MCF 10A (cell line): Measurements from ENCODE around the gene LMF1. TPM values are rescaled to one million over a fixed set of nuclear protein-coding genes. Genes with fewer than 3 reads are reported as not detected.
"Not testable (repeated sequence)": the region's sequence is repeated elsewhere in the genome, so short reads cannot be mapped to it uniquely, and the experiment has no call there.

Experiments used
- BruUV-seq: library from RNA; stranded (reverse); fragments of 400-500 nt; replicated peaks from 2 replicates; lab custom pipeline; 2021; lab: Mats Ljungman, UMichigan
- CTCF ChIA-PET: fragments of 300-600 bp; sonication (Branson Sonifier 250); formaldehyde crosslinking; extraction: SDS; loops from one replicate; lab custom pipeline; 2021; ENCODE audit warnings: antibody characterized with exemption, inconsistent platforms; lab: Yijun Ruan, JAX
- POLR2A ChIA-PET: fragments of 300-600, 350-650 bp; sonication (Branson Sonifier 250); formaldehyde crosslinking; extraction: SDS; loops from one replicate; lab custom pipeline; 2020; ENCODE audit warnings: antibody characterized with exemption, inconsistent platforms; lab: Yijun Ruan, JAX
- DNase-seq: peaks from one replicate; pipeline ENCODE4 v3.0.0-alpha.2; 2018; ENCODE audit not compliant: unreplicated experiment
- H3K27ac Mint-ChIP-seq: one replicate; pipeline ENCODE4 v1.8.0; 2022; ENCODE audit warnings: mild to moderate bottlenecking, low read depth, mixed read lengths; ENCODE audit not compliant: unreplicated experiment
- H3K27me3 Mint-ChIP-seq: one replicate; pipeline ENCODE4 v1.8.0; 2022; ENCODE audit warnings: mixed read lengths; ENCODE audit not compliant: insufficient read depth, unreplicated experiment
- H3K36me3 Mint-ChIP-seq: one replicate; pipeline ENCODE4 v1.8.0; 2022; ENCODE audit warnings: mild to moderate bottlenecking, moderate library complexity, mixed read lengths; ENCODE audit not compliant: insufficient read depth, unreplicated experiment
- H3K4me1 Mint-ChIP-seq: one replicate; pipeline ENCODE4 v1.8.0; 2022; ENCODE audit warnings: mixed read lengths; ENCODE audit not compliant: insufficient read depth, unreplicated experiment
- H3K4me3 Mint-ChIP-seq: one replicate; pipeline ENCODE4 v1.8.0; 2022; ENCODE audit warnings: mild to moderate bottlenecking, moderate library complexity, mixed read lengths; ENCODE audit not compliant: unreplicated experiment
- H3K9me3 Mint-ChIP-seq: one replicate; pipeline ENCODE4 v1.8.0; 2022; ENCODE audit warnings: mixed read lengths; ENCODE audit not compliant: unreplicated experiment
- CTCF ChIP-seq: fragments of 200-600 bp; IDR thresholded peaks from one replicate; pipeline ENCODE4 v1.8.0; 2022; ENCODE audit warnings: antibody characterized with exemption, mild to moderate bottlenecking; ENCODE audit not compliant: unreplicated experiment
- intact Hi-C: fragments of 100-400 bp; cut with micrococcal nuclease; formaldehyde crosslinking; loops from 2 replicates; pipeline ENCODE4 v1.14.1; 2022
- total RNA-seq: library from RNA; stranded (reverse); gene quantifications from 2 replicates; pipeline ENCODE4 v1.2.3, GENCODE V29; 2022

The LMF1 gene
- total RNA-seq, 1 experiment from 2014 or later = 9.9 TPM

GRCh38 chr16:888901-889570 lies 81.7 kb downstream of the LMF1 start:
- POLR2A ChIA-PET = no interaction called here
- Mint-ChIP-seq H3K4me1 (no peaks in the 10 kb centered on the region), H3K4me3 (no peak overlapping the region), H3K36me3 (no peaks in the 10 kb centered on the region), H3K9me3 (no peaks in the 10 kb centered on the region), H3K27ac (no peak overlapping the region), H3K27me3 (no peaks in the 10 kb centered on the region)
- TF ChIP-seq CTCF = no peak
- DNase-seq = no peak
- CTCF ChIA-PET = interaction anchor here (0.6 to 0.7 kb wide), 2 partner anchors 118 to 200 kb away, joined by 3 to 4 read pairs; no protein-coding TSS in a partner anchor
- intact Hi-C loops = no loop called here
- BruUV-seq = no TSS peak

- DNase-seq, H3K4me3 Mint-ChIP-seq, BruUV-seq, H3K4me1 Mint-ChIP-seq, H3K9me3 Mint-ChIP-seq, H3K27me3 Mint-ChIP-seq, POLR2A ChIA-PET, H3K27ac Mint-ChIP-seq, H3K36me3 Mint-ChIP-seq, intact Hi-C loops: not testable (repeated sequence)
- CTCF ChIA-PET = interaction anchor here (0.6 kb wide), 1 partner anchor 117 kb away, joined by 3 read pairs; no protein-coding TSS in a partner anchor
Observed at GRCh38 chr16:888456-888855, 82.3 kb downstream of the LMF1 start.

GRCh38 chr16:887846-888245 lies 82.9 kb downstream of the LMF1 start:
- H3K27ac Mint-ChIP-seq = no peak overlapping the region
- BruUV-seq = no TSS peak
- no peak overlapping the region for H3K4me3 Mint-ChIP-seq
- TF ChIP-seq CTCF = no peak
- no peaks in the 10 kb centered on the region for H3K9me3 Mint-ChIP-seq
- H3K27me3 Mint-ChIP-seq = no peaks in the 10 kb centered on the region
- ChIA-PET CTCF (no interaction called here), POLR2A (no interaction called here)
- DNase-seq = no peak
- intact Hi-C loops = no loop called here
- no peaks in the 10 kb centered on the region for H3K36me3 Mint-ChIP-seq
- no peaks in the 10 kb centered on the region for H3K4me1 Mint-ChIP-seq

- DNase-seq = no peak
- no peaks in the 10 kb centered on the region for H3K36me3 Mint-ChIP-seq
- no peak overlapping the region for H3K4me3 Mint-ChIP-seq
- ChIA-PET CTCF (interaction anchor here (0.5 kb wide), 1 partner anchor 769 kb away, joined by 3 read pairs; no protein-coding TSS in a partner anchor), POLR2A (no interaction called here)
- H3K27ac Mint-ChIP-seq = no peak overlapping the region
- H3K27me3 Mint-ChIP-seq = no peaks in the 10 kb centered on the region
- no TSS peak for BruUV-seq
- no peaks in the 10 kb centered on the region for H3K4me1 Mint-ChIP-seq
- TF ChIP-seq CTCF = no peak
- intact Hi-C loops = no loop called here
- no peaks in the 10 kb centered on the region for H3K9me3 Mint-ChIP-seq
Observed at GRCh38 chr16:886802-887731, 83.7 kb downstream of the LMF1 start.
